ENCODE results near the gene CASQ2. TPM values are rescaled to one million over a fixed set of nuclear protein-coding genes. Genes with fewer than 3 reads are reported as not detected.

CASQ2 gene
- total and polyA plus RNA-seq, 5 donors: 702 to 865 (median 753) TPM

DNA sequence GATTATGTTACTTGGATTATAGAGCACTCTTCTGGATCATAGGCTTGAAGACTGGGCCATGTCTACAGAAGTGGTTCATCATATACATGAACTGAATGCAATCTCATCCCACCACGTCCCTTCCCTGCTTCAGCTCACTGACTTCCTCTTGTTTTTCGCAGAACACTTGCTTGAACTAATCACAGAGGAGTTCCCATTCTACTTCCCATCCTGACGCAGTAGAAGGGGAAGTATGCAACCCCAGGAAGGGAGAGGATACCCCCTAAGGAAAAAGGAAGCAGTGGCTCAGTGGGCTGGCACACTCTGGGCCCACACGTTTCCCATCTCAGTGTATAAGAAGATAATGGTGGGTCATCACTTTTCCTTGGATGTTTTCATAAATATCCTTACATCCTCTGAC, 36.2 kb downstream of the CASQ2 start:
- Histone ChIP-seq H3K9me3 (ENCODE audit: control insufficient read depth, low read length) (no peaks in the 10 kb centered on the region), H3K4me3 (ENCODE audit: low read length) (no peak overlapping the region), H3K27me3 (ENCODE audit: control insufficient read depth, insufficient read depth) (no peaks in the 10 kb centered on the region), H3K4me1 (ENCODE audit: control insufficient read depth, insufficient read depth, low read length) (peaks cover 2% of the 10 kb centered on the region), H3K27ac (ENCODE audit: low read length) (no peak overlapping the region)
- intact Hi-C loops (cut with DNase I): no loop called here
- peak in 1 of 2 donors; percentile 38 for ATAC-seq
- WGBS: 52% methylated on average over 4 of the region's 4 CpGs
- no peak for DNase-seq

DNA sequence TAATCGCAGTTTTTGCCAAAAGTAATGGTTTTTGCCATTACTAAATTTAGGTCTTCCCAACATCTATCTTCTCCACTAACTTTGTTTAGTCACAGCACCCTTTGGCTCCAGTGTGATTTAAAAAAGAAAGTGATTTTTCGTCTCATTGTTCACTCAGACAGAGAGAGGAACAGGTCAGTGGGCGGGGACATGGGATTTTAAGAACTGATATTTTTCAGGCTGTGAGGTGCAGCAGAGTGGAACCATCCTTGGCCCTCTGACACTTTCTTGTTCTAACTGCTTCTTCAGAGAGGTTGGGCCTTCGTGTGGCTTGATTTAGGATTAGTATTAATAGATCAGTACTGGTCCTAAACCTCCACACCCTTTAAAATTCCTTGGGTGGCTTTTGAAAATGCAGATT, 38.8 kb downstream of the CASQ2 start:
- intact Hi-C loops (cut with DNase I): loop anchor here in 1 of 4 donors (5.0 kb wide), 1 partner anchor 38 kb away; the partner anchor contains the start of gene CASQ2
- WGBS: 85% methylated on average over 4 of the region's 4 CpGs

DNA sequence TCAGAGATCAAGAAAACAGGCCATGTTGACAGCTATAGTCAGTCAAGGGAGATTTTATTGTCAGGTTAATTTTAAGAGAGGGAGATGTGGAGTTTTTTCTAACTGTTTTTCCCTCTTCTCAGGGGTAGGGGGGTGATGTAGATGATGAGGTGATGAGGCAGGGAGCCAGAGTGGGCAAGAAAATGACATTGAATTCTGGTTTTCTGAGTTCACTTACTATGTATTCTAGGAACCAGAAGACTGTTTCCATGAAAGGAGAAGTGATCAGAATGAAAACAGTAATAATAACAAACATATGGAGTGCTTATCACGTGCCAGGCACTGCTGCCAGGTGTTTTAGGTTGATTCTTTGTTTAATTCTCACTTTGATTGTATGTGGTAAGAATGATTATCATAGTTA, 40.2 kb downstream of the CASQ2 start:
- WGBS: 73% methylated on average over 1 of the region's 1 CpG
- H3K27ac ChIP-seq (ENCODE audit: low read length): no peak overlapping the region
- DNase-seq (no peak), ATAC-seq (no peak)
- no peaks in the 10 kb centered on the region for H3K9me3 ChIP-seq (ENCODE audit: control insufficient read depth, low read length)
- no peak overlapping the region for H3K4me3 ChIP-seq (ENCODE audit: low read length)
- no peaks in the 10 kb centered on the region for H3K27me3 ChIP-seq (ENCODE audit: control insufficient read depth, insufficient read depth)
- peaks cover 2% of the 10 kb centered on the region for H3K4me1 ChIP-seq (ENCODE audit: control insufficient read depth, insufficient read depth, low read length)
- intact Hi-C loops (cut with DNase I): loop anchor here in 1 of 4 donors (5.0 kb wide), 1 partner anchor 39 kb away; the partner anchor contains the start of gene CASQ2

More for the DNA sequence above, 38.8 kb downstream of the CASQ2 start:
- Histone ChIP-seq H3K4me1 (ENCODE audit: control insufficient read depth, insufficient read depth, low read length) (peaks cover 2% of the 10 kb centered on the region), H3K9me3 (ENCODE audit: control insufficient read depth, low read length) (no peaks in the 10 kb centered on the region), H3K27me3 (ENCODE audit: control insufficient read depth, insufficient read depth) (no peaks in the 10 kb centered on the region), H3K4me3 (ENCODE audit: low read length) (no peak overlapping the region), H3K27ac (ENCODE audit: low read length) (no peak overlapping the region)
- no peak for ATAC-seq
- DNase-seq: no peak

DNA sequence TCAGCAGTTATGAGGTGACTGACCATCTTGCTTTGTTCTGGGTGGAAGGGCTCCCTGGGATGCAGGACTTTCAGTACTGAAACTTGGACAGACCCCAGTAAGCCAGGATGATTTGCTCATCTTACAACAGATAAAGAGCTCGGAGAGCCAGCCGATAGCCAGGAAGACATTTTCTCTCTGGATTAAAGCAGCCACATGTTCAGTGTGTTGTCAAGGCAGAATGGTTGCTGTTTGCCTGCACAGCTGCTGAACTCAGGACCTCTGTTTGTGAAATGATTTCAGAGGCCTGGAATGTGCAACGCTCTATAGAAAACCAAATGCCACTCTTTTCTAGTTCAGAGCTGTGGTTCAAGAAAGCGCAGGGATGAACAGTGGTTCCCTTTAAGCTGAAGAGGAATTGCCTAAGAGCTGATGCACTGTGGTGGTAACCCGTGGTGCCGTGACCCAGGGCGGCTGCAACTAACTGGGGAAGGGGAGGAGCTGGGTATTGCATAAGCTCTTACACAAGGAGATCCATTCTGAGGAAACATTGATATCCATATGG, 40.7 kb downstream of the CASQ2 start:
- Histone ChIP-seq H3K9me3 (ENCODE audit: control insufficient read depth, low read length) (no peaks in the 10 kb centered on the region), H3K4me1 (ENCODE audit: control insufficient read depth, insufficient read depth, low read length) (peaks cover 2% of the 10 kb centered on the region), H3K27me3 (ENCODE audit: control insufficient read depth, insufficient read depth) (no peaks in the 10 kb centered on the region), H3K4me3 (ENCODE audit: low read length) (no peak overlapping the region), H3K27ac (ENCODE audit: low read length) (peak overlapping the region; percentile 65)
- WGBS: 22% methylated on average over 7 of the region's 7 CpGs
- peak; percentile 89 to 91 for ATAC-seq
- intact Hi-C loops (cut with DNase I): loop anchor here in 1 of 4 donors (5.0 kb wide), 1 partner anchor 40 kb away; the partner anchor contains the start of gene CASQ2
- DNase-seq: peak; percentile 81 to 87 (median 84)

DNA sequence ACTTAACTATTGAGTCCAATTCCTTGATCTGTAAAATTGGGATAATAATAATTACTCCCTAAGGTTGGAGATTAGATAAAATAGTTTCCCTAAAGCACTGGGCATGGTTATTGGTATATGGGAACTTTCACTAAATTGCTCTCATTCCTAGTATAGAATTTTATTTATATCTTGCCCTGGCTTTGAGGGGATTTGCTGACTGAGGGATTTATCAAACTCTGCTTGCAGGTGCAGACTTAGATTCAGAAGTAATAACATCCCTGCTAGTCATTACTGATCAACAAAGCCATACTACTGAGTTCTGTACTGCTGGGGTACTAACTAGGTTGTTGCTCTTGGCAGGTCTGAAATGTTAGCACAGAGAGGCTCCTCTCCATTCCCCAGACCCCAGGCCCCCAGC, 41.9 kb downstream of the CASQ2 start:
- Histone ChIP-seq H3K4me1 (ENCODE audit: control insufficient read depth, insufficient read depth, low read length) (peaks cover 2% of the 10 kb centered on the region), H3K4me3 (ENCODE audit: low read length) (no peak overlapping the region), H3K9me3 (ENCODE audit: control insufficient read depth, low read length) (no peaks in the 10 kb centered on the region), H3K27me3 (ENCODE audit: control insufficient read depth, insufficient read depth) (no peaks in the 10 kb centered on the region), H3K27ac (ENCODE audit: low read length) (no peak overlapping the region)
- ATAC-seq (no peak), DNase-seq (no peak)
- intact Hi-C loops (cut with DNase I): loop anchor here in 1 of 4 donors (5.0 kb wide), 1 partner anchor 41 kb away; the partner anchor contains the start of gene CASQ2

DNA sequence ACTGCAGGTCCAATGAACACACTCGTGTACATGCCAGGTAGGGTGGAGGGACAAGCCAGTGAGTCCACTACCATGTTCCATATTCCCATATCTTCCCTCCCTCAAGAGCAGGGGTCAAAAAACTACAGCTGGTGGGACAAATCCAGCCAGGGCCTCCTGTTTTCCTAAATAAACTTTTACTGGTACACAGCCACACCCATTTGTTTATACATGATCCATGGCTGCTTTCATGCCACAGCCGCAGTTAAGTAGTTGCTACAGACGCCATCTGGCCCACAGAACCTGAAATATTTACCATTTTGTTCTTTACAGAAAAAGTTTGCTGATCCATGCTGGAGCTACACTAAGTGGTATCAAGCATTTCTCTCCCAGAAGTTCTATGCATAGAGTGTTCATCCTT, 42.4 kb downstream of the CASQ2 start:
- Histone ChIP-seq H3K27ac (ENCODE audit: low read length) (no peak overlapping the region), H3K27me3 (ENCODE audit: control insufficient read depth, insufficient read depth) (no peaks in the 10 kb centered on the region), H3K4me1 (ENCODE audit: control insufficient read depth, insufficient read depth, low read length) (peaks cover 2% of the 10 kb centered on the region), H3K9me3 (ENCODE audit: control insufficient read depth, low read length) (no peaks in the 10 kb centered on the region), H3K4me3 (ENCODE audit: low read length) (no peak overlapping the region)
- intact Hi-C loops (cut with DNase I): loop anchor here in 1 of 4 donors (5.0 kb wide), 1 partner anchor 41 kb away; the partner anchor contains the start of gene CASQ2
- 71% methylated on average over 3 of the region's 3 CpGs for WGBS
- DNase-seq (no peak), ATAC-seq (no peak)

DNA sequence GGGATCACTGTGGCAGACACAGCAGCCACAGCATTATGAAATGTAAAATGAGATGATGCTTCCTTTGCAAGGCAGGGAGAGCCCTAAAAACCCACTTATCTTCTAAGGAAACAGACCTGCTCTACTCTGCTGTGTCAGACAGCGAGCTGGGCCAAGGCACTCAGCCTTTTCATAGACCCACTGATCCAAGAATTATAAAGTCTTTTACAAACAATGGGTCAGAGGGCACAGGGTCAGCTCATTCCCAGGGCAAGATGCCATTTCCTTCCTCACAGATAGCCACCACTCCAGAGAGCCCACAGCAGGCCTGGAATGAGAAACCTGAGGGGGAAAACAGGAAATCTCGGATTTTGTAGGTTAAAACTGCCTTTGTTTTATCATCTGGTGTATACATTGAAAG, 42.9 kb downstream of the CASQ2 start:
- peaks cover 2% of the 10 kb centered on the region for H3K4me1 ChIP-seq (ENCODE audit: control insufficient read depth, insufficient read depth, low read length)
- H3K27ac ChIP-seq (ENCODE audit: low read length): no peak overlapping the region
- no peak overlapping the region for H3K4me3 ChIP-seq (ENCODE audit: low read length)
- H3K9me3 ChIP-seq (ENCODE audit: control insufficient read depth, low read length): no peaks in the 10 kb centered on the region
- 50% methylated on average over 2 of the region's 2 CpGs for WGBS
- ATAC-seq: peak; percentile 62 to 74
- DNase-seq: peak; percentile 32 to 69 (median 63)
- no peaks in the 10 kb centered on the region for H3K27me3 ChIP-seq (ENCODE audit: control insufficient read depth, insufficient read depth)
- intact Hi-C loops (cut with DNase I): loop anchor here in 1 of 4 donors (5.0 kb wide), 1 partner anchor 42 kb away; the partner anchor contains the start of gene CASQ2

DNA sequence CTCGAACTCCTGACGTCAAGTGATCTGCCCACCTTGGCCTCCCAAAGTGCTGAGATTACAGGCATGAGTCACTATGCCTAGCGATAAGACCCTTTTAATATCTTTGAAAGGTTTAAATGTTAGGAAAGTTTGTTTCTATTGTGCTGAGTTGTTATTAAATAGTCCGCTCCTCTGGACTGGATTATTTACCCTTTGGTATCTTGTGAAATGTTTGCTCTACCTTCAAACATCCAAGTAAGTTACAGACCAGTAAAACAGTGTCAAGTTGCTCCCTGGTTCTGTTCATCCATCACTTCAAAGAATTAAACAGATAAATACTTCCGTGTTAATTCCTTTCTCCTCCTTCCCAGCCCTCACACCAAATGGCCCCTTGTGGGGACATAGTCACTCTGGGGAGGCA, 44.8 kb downstream of the CASQ2 start:
- H3K27me3 ChIP-seq (ENCODE audit: control insufficient read depth, insufficient read depth): no peaks in the 10 kb centered on the region
- WGBS: 83% methylated on average over 5 of the region's 5 CpGs
- ATAC-seq: no peak

DNA sequence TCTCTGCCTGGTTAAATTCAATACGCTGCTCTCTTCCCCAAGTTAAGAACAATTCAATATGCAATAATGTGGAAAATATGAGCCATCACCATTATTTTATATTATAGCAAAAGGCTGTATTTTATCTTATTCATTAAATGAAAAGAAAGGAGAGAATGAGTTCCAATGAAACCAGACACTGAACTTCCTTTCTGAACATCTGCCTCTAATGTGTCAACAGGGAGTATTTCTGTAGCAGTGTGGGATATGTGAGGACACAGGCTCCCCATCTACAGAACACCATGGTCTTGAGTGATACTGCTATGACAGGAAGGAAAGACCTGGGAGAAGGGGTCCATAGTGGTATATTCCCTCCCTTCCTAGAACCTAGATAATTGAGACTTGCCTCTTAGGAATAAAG, 46.3 kb downstream of the CASQ2 start:
- ATAC-seq: no peak
- Histone ChIP-seq H3K4me3 (ENCODE audit: low read length) (no peak overlapping the region), H3K27me3 (ENCODE audit: control insufficient read depth, insufficient read depth) (no peaks in the 10 kb centered on the region), H3K27ac (ENCODE audit: low read length) (no peak overlapping the region), H3K4me1 (ENCODE audit: control insufficient read depth, insufficient read depth, low read length) (no peaks in the 10 kb centered on the region), H3K9me3 (ENCODE audit: control insufficient read depth, low read length) (no peaks in the 10 kb centered on the region)
- WGBS: 95% methylated on average over 1 of the region's 1 CpG
- no peak for DNase-seq
- intact Hi-C loops (cut with DNase I): no loop called here

More for the DNA sequence above, 44.8 kb downstream of the CASQ2 start:
- intact Hi-C loops (cut with DNase I): no loop called here
- DNase-seq: no peak
- peaks cover 2% of the 10 kb centered on the region for H3K4me1 ChIP-seq (ENCODE audit: control insufficient read depth, insufficient read depth, low read length)
- H3K27ac ChIP-seq (ENCODE audit: low read length): no peak overlapping the region
- H3K9me3 ChIP-seq (ENCODE audit: control insufficient read depth, low read length): no peaks in the 10 kb centered on the region
- H3K4me3 ChIP-seq (ENCODE audit: low read length): no peak overlapping the region

DNA sequence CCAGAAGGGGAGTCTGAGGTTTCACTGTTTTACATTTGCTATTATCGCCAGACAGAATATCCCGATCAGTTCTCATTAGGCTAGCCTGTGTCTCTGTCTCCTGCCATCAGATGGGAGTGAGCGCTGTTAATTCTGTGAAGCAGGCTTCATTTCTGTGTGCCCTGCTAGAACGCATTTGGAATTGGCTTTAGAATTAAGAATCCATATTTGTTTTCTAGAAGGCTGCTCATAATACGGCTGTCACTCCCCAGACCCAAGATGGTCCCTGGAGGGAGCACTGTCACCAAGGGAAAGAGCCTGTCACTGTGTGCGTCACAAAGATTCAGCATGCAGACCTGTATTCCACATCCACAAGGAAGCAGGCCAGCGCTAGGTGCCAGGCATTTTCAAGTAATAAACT, 49.2 kb downstream of the CASQ2 start:
- Histone ChIP-seq H3K27ac (ENCODE audit: low read length) (no peak overlapping the region), H3K4me1 (ENCODE audit: control insufficient read depth, insufficient read depth, low read length) (no peaks in the 10 kb centered on the region), H3K27me3 (ENCODE audit: control insufficient read depth, insufficient read depth) (no peaks in the 10 kb centered on the region), H3K4me3 (ENCODE audit: low read length) (no peak overlapping the region), H3K9me3 (ENCODE audit: control insufficient read depth, low read length) (no peaks in the 10 kb centered on the region)
- DNase-seq: no peak
- ATAC-seq: no peak
- 91% methylated on average over 7 of the region's 7 CpGs for WGBS
- intact Hi-C loops (cut with DNase I): loop anchor here (5.0 to 10.0 kb wide), 3 partner anchors 43 to 48 kb away; partner anchors contain the start of gene CASQ2 (in 3 of the 4)

DNA sequence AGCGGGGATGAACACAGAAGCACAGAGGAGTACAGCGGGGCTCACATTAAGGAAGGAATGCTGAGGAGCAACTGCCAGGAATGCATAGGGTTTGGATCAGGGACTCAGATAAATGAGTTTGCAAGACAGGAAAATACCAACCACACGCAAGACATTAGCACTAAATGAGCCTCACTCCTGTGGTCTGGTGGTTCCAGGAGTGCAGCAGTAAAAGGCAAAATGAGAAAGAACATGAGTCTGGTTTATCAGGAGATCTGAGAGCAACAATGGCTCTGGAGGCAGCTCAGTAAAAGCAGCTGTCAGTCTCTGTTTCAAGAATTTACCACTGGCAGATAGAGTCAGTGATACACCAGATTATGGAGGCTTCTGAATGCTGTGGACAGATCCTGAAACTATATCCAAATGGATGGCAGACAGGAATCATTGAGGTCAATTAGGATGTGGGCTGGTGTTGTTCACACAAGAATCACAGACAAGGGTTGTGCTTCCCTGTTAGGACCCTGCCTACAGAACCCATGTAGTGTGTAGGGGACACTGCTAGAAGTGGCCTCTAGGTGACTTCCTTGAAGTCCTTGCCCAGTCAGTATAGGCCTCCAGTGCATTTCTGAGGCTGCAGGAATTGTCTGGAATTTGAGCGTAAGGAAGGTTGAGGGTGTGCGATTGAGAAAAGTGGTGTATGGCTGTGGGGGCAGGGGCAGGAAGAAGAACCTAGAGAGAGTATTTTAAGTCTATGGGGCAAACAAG, 50.3 kb downstream of the CASQ2 start:
- Histone ChIP-seq H3K27me3 (ENCODE audit: control insufficient read depth, insufficient read depth) (no peaks in the 10 kb centered on the region), H3K4me3 (ENCODE audit: low read length) (no peak overlapping the region), H3K9me3 (ENCODE audit: control insufficient read depth, low read length) (no peaks in the 10 kb centered on the region), H3K27ac (ENCODE audit: low read length) (no peak overlapping the region), H3K4me1 (ENCODE audit: control insufficient read depth, insufficient read depth, low read length) (no peaks in the 10 kb centered on the region)
- intact Hi-C loops (cut with DNase I): loop anchor here (5.0 to 10.0 kb wide), 3 partner anchors 44 to 49 kb away; partner anchors contain the start of gene CASQ2 (in 3 of the 4)
- ATAC-seq (no peak), DNase-seq (no peak)
- 74% methylated on average over 5 of the region's 5 CpGs for WGBS
